Fibroblast of lung (primary cell): ENCODE measurements around the gene HSD11B1L. TPM values are rescaled to one million over a fixed set of nuclear protein-coding genes. Genes with fewer than 3 reads are reported as not detected.

Experiments
- DNase-seq, 2 donors: peaks; one replicate each; pipeline versions ENCODE4 v3.0.0 to v3.0.0-alpha.2; 2010; ENCODE audit warnings: low read depth in 2 of 2
- H2AFZ ChIP-seq: 2 replicates; pipeline ENCODE4 v1.5.1; 2012; ENCODE audit warnings: low read length, control low read depth, inconsistent platforms
- H3K27ac ChIP-seq: 2 replicates; pipeline ENCODE4 v1.5.1; 2011; ENCODE audit warnings: low read length, control low read depth; ENCODE audit not compliant: insufficient read depth
- H3K27me3 ChIP-seq: 2 replicates; pipeline ENCODE4 v1.5.1; 2011; ENCODE audit warnings: mild to moderate bottlenecking, low read length; ENCODE audit not compliant: control insufficient read depth, insufficient read depth
- H3K36me3 ChIP-seq: 2 replicates; pipeline ENCODE4 v1.5.1; 2011; ENCODE audit warnings: low read length; ENCODE audit not compliant: control insufficient read depth, insufficient read depth
- H3K4me1 ChIP-seq: 2 replicates; pipeline ENCODE4 v1.5.1; 2011; ENCODE audit warnings: low read length; ENCODE audit not compliant: control insufficient read depth, insufficient read depth; ENCODE audit errors: extremely low read depth
- H3K4me2 ChIP-seq: 2 replicates; pipeline ENCODE4 v1.5.1; 2011; ENCODE audit warnings: low read length, control low read depth; ENCODE audit not compliant: insufficient read depth; ENCODE audit errors: extremely low read depth
- H3K4me3 ChIP-seq, 4 experiments: fragments of 200-600 bp in 1 of 4; sonication (generic) in 1 of 4; replicated peaks in 1 of 4; 2 replicates each; pipeline ENCODE4 v1.5.1; 2011 to 2016; ENCODE audit warnings: low read length in 4 of 4, low read depth in 3 of 4, mild to moderate bottlenecking in 3 of 4, control low read depth in 2 of 4, inconsistent platforms in 1 of 4, mixed read lengths in 1 of 4; ENCODE audit not compliant: insufficient read depth in 1 of 4; ENCODE audit errors: control extremely low read depth in 1 of 4
- H3K79me2 ChIP-seq: 2 replicates; pipeline ENCODE4 v1.5.1; 2012; ENCODE audit warnings: mild to moderate bottlenecking, low read length, inconsistent platforms; ENCODE audit not compliant: control insufficient read depth, insufficient read depth
- H3K9ac ChIP-seq: 2 replicates; pipeline ENCODE4 v1.5.1; 2011; ENCODE audit warnings: mild to moderate bottlenecking, low read length, control low read depth; ENCODE audit not compliant: insufficient read depth
- H3K9me3 ChIP-seq: 2 replicates; pipeline ENCODE4 v1.5.1; 2012; ENCODE audit warnings: low read depth, low read length; ENCODE audit not compliant: control insufficient read depth, insufficient read depth
- H4K20me1 ChIP-seq: 2 replicates; pipeline ENCODE4 v1.5.1; 2011; ENCODE audit warnings: low read length; ENCODE audit not compliant: control insufficient read depth, insufficient read depth; ENCODE audit errors: extremely low read depth
- CTCF ChIP-seq, 2 donors: IDR thresholded peaks in 1 of 2; conservative IDR thresholded peaks in 1 of 2; 1 replicate in 1 of 2; 2 replicates in 1 of 2; pipeline ENCODE4 v1.5.1; 2011 to 2012; ENCODE audit warnings: low read length in 2 of 2, control low read depth in 1 of 2, inconsistent platforms in 1 of 2, low read depth in 1 of 2, mild to moderate bottlenecking in 1 of 2
- EZH2 ChIP-seq: IDR thresholded peaks from 2 replicates; pipeline ENCODE4 v1.5.1; 2012; ENCODE audit warnings: low read length, control low read depth, mild to moderate bottlenecking; ENCODE audit errors: missing control alignments
- polyA plus RNA-seq, 2 donors: library from polyadenylated mRNA; depleted of rRNA in 1 of 2; stranded (reverse) in 1 of 2; unstranded in 1 of 2; fragments of >200 nt; gene quantifications; 2 replicates each; pipeline ENCODE4 v1.2.1, GENCODE V29; 2011 to 2012; ENCODE audit warnings: missing spikeins in 1 of 2
- total RNA-seq: library from RNA; depleted of rRNA; stranded (reverse); fragments of >200 nt; gene quantifications from 2 replicates; pipeline ENCODE4 v1.2.1, GENCODE V29; 2014

The HSD11B1L gene
- total and polyA plus RNA-seq, 2 donors (not counting 1 experiment from before 2014, with no cell fraction given): 5.1 to 13.0 TPM

DNA sequence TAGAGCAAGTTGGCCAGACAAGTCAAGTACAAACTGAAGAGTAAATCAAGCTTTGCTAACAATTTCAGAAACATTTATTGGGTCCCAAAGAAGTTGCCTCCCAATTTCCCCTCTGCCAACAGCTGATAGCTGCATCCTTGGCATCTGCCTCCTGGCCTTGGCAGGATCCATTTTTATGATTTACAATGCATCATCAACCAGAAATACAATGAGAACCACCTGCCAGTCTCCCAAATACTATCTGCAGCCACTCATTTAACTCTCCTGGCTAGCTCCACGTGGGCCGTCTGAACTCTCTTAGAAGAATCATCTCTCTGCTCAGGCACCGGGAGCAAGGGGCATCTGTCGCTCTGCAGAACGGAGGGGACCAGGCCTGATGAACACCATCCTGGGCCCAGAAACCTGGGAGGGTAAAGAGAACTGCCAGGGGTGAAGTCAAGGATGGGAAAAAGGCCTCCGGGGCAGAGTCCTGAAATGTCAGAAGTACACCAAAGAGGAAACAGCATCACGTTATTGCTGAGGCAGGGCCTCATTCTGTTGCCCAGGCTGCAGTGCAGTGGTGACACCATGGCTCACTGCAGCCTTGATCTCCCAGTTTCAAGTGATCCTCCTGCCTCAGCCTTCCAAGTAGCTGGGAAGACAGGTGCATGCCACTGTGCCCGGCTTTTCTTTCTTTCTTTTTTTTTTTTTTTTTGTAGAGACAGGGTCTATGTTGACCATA is 36.5 kb downstream of the HSD11B1L start:
- Histone ChIP-seq H2AFZ (no peak overlapping the region), H3K4me3 (peak overlapping the region in 2 of 4 experiments; percentile 93 to 98), H3K4me1 (peaks cover 9% of the 10 kb centered on the region), H3K36me3 (peaks cover 14% of the 10 kb centered on the region), H3K4me2 (peak overlapping the region; percentile 81), H3K27me3 (no peaks in the 10 kb centered on the region), H4K20me1 (no peaks in the 10 kb centered on the region), H3K9ac (no peak overlapping the region), H3K9me3 (no peaks in the 10 kb centered on the region), H3K79me2 (peaks cover 49% of the 10 kb centered on the region), H3K27ac (peak overlapping the region; percentile 92)
- DNase-seq: no peak
- TF ChIP-seq EZH2 (no peak), CTCF (conservative IDR thresholded peaks at IDR 0.05 in 1 of 2, IDR thresholded peaks at IDR 0.05 in 1 of 2; ENCODE audit: low read depth in 1 of 2, low read length in 2 of 2) (no peak)

- peak overlapping the region; percentile 32 for H3K9ac ChIP-seq
- peak; percentile 52 to 63 for DNase-seq
- no peak overlapping the region for H2AFZ ChIP-seq
- no peaks in the 10 kb centered on the region for H3K27me3 ChIP-seq
- peak overlapping the region; percentile 71 to 98 (median 88) for H3K4me3 ChIP-seq
- H3K9me3 ChIP-seq: no peaks in the 10 kb centered on the region
- H3K4me2 ChIP-seq: peak overlapping the region; percentile 89
- peaks cover 9% of the 10 kb centered on the region for H3K4me1 ChIP-seq
- H4K20me1 ChIP-seq: no peaks in the 10 kb centered on the region
- peak overlapping the region; percentile 92 for H3K27ac ChIP-seq
- peaks cover 49% of the 10 kb centered on the region for H3K79me2 ChIP-seq
- no peak for TF ChIP-seq EZH2
- TF ChIP-seq CTCF (conservative IDR thresholded peaks at IDR 0.05 in 1 of 2, IDR thresholded peaks at IDR 0.05 in 1 of 2; ENCODE audit: low read depth in 1 of 2, low read length in 2 of 2): no peak
- peaks cover 8% of the 10 kb centered on the region for H3K36me3 ChIP-seq
These were observed 37.3 kb downstream of the HSD11B1L start for GRCh38 chr19:5718037-5718578.

GRCh38 chr19:5718579-5719273 is 37.9 kb downstream of the HSD11B1L start:
- Histone ChIP-seq H3K9me3 (no peaks in the 10 kb centered on the region), H3K27me3 (no peaks in the 10 kb centered on the region), H3K4me1 (peaks cover 9% of the 10 kb centered on the region), H3K4me3 (peak overlapping the region; percentile 71 to 98 (median 88)), H3K36me3 (peaks cover 4% of the 10 kb centered on the region), H3K79me2 (peaks cover 49% of the 10 kb centered on the region), H3K4me2 (peak overlapping the region; percentile 89), H2AFZ (no peak overlapping the region), H3K9ac (peak overlapping the region; percentile 81), H4K20me1 (no peaks in the 10 kb centered on the region), H3K27ac (peak overlapping the region; percentile 92)
- peak; percentile 86 to 92 for DNase-seq
- TF ChIP-seq CTCF (conservative IDR thresholded peaks at IDR 0.05 in 1 of 2, IDR thresholded peaks at IDR 0.05 in 1 of 2; ENCODE audit: low read depth in 1 of 2, low read length in 2 of 2): no peak
- TF ChIP-seq EZH2: no peak
